ENCODE measurements around the gene PANX2. TPM values are rescaled to one million over a fixed set of nuclear protein-coding genes. Genes with fewer than 3 reads are reported as not detected.
A peak's percentile ranks its signal among the peaks of the same experiment; 100 is the strongest.

PANX2 gene
- total and polyA plus RNA-seq, 2 of the 13 experiments (the other 11 are each of a cell fraction or from before 2014, with no cell fraction given), result 0.15 to 1.1 TPM

GRCh38 chr22:50200461-50201190 is 30.1 kb downstream of the PANX2 start, which contains the start of gene SELENOO (continued):
- TF ChIP-seq ZNF496 (CRISPR knock-in tag; IDR thresholded peaks at IDR 0.05; ENCODE audit: insufficient replicate concordance) (no peak), ISL2 (CRISPR knock-in tag; IDR thresholded peaks at IDR 0.05) (no peak), SMAD3 (CRISPR knock-in tag; IDR thresholded peaks at IDR 0.05) (no peak), ATF6 (CRISPR knock-in tag; conservative IDR thresholded peaks at IDR 0.05) (no peak), ATM (IDR thresholded peaks at IDR 0.05; ENCODE audit: borderline replicate concordance) (no peak), RNF2 (conservative IDR thresholded peaks at IDR 0.05; ENCODE audit: low read depth) (no peak), AHR (CRISPR knock-in tag; IDR thresholded peaks at IDR 0.05) (no peak), ZFP41 (CRISPR knock-in tag; IDR thresholded peaks at IDR 0.05; ENCODE audit: borderline replicate concordance) (no peak), ZBTB34 (CRISPR knock-in tag; IDR thresholded peaks at IDR 0.05) (no peak), PAWR (CRISPR knock-in tag; IDR thresholded peaks at IDR 0.05; ENCODE audit: borderline replicate concordance) (no peak), REST (IDR thresholded peaks at IDR 0.05; ENCODE audit: borderline replicate concordance in 1 of 2, low read depth in 1 of 2, low read length in 2 of 2) (no peak), JUN (CRISPR knock-in tag; IDR thresholded peaks at IDR 0.05) (no peak), HNRNPK (IDR thresholded peaks at IDR 0.05; ENCODE audit: low read depth, low read length, poor library complexity, severe bottlenecking) (no peak), SIX1 (CRISPR knock-in tag; IDR thresholded peaks at IDR 0.05; ENCODE audit: borderline replicate concordance) (no peak), ZNF367 (CRISPR knock-in tag; IDR thresholded peaks at IDR 0.05; ENCODE audit: borderline replicate concordance) (no peak), SPEN (CRISPR knock-in tag; IDR thresholded peaks at IDR 0.05; ENCODE audit: low read depth) (peak; percentile 19; the same call in 1 of the 2 replicates), PLSCR1 (CRISPR knock-in tag; IDR thresholded peaks at IDR 0.05; ENCODE audit: borderline replicate concordance) (no peak), PBX3 (CRISPR knock-in tag; IDR thresholded peaks at IDR 0.05; ENCODE audit: borderline replicate concordance) (no peak; the same call in 1 of the 2 replicates)

Measured in HepG2 (cell line).